Ectodermal cell (in vitro differentiated cells): ENCODE results near the gene SCD.

Experiments
- H3K27ac ChIP-seq: 2 replicates; pipeline ENCODE4 v1.7.0; 2013; ENCODE audit warnings: mild to moderate bottlenecking, low read depth, low read length; ENCODE audit not compliant: insufficient read depth, poor library complexity, severe bottlenecking
- H3K27me3 ChIP-seq: 2 replicates; pipeline ENCODE4 v1.7.0; 2013; ENCODE audit warnings: mild to moderate bottlenecking, low read length; ENCODE audit not compliant: insufficient read depth, control insufficient read depth, poor library complexity, severe bottlenecking
- H3K36me3 ChIP-seq: one replicate; pipeline ENCODE4 v1.7.0; 2013; ENCODE audit warnings: low read length; ENCODE audit not compliant: control insufficient read depth, insufficient read depth
- H3K4me1 ChIP-seq: one replicate; pipeline ENCODE4 v1.7.0; 2013; ENCODE audit warnings: low read length; ENCODE audit not compliant: control insufficient read depth, insufficient read depth
- H3K4me3 ChIP-seq: 2 replicates; pipeline ENCODE4 v1.7.0; 2013; ENCODE audit warnings: low read depth, low read length, control low read depth; ENCODE audit not compliant: insufficient read depth
- H3K9me3 ChIP-seq: 2 replicates; pipeline ENCODE4 v1.7.0; 2013; ENCODE audit warnings: mild to moderate bottlenecking, low read length, moderate library complexity; ENCODE audit not compliant: control insufficient read depth
- WGBS, 2 experiments: methylation state at CpG; one replicate each; pipeline ENCODE4 v1.1.7; 2013; ENCODE audit warnings: missing lambda C conversion rate in 2 of 2; 5-methylcytosine and 5-hydroxymethylcytosine counted together

The SCD gene

GRCh38 chr10:100349087-100349486 lies 2.1 kb downstream of the SCD start:
- peaks cover 26% of the 10 kb centered on the region for H3K36me3 ChIP-seq

GRCh38 chr10:100349672-100350071 lies 2.6 kb downstream of the SCD start:
- Histone ChIP-seq H3K9me3 (no peaks in the 10 kb centered on the region), H3K4me1 (peaks cover 33% of the 10 kb centered on the region), H3K27me3 (no peaks in the 10 kb centered on the region), H3K27ac (no peak overlapping the region), H3K4me3 (peak overlapping the region; percentile 96), H3K36me3 (peaks cover 32% of the 10 kb centered on the region)
- WGBS, 2 experiments, result 67 to 74% methylated on average over 3 of the region's 3 CpGs

More at GRCh38 chr10:100349087-100349486, 2.1 kb downstream of the SCD start:
- Histone ChIP-seq H3K27ac (no peak overlapping the region), H3K4me1 (peaks cover 33% of the 10 kb centered on the region), H3K27me3 (no peaks in the 10 kb centered on the region), H3K9me3 (no peaks in the 10 kb centered on the region), H3K4me3 (peak overlapping the region; percentile 96)
- 75% methylated on average over 5 of the region's 5 CpGs for WGBS, 2 experiments

GRCh38 chr10:100350914-100351485 lies 4.0 kb downstream of the SCD start:
- WGBS, 2 experiments, result 88 to 92% methylated on average over 5 of the region's 5 CpGs
- peak overlapping the region; percentile 96 for H3K4me3 ChIP-seq
- no peaks in the 10 kb centered on the region for H3K9me3 ChIP-seq
- H3K27ac ChIP-seq, result no peak overlapping the region
- H3K27me3 ChIP-seq, result no peaks in the 10 kb centered on the region
- peaks cover 45% of the 10 kb centered on the region for H3K36me3 ChIP-seq
- peaks cover 33% of the 10 kb centered on the region for H3K4me1 ChIP-seq

- no peak overlapping the region for H3K4me3 ChIP-seq
- no peak overlapping the region for H3K27ac ChIP-seq
- H3K36me3 ChIP-seq, result peaks cover 59% of the 10 kb centered on the region
- WGBS, 2 experiments, result 94 to 96% methylated on average over 6 of the region's 6 CpGs
- no peaks in the 10 kb centered on the region for H3K9me3 ChIP-seq
- peaks cover 22% of the 10 kb centered on the region for H3K4me1 ChIP-seq
- no peaks in the 10 kb centered on the region for H3K27me3 ChIP-seq
Observed at GRCh38 chr10:100353770-100354485, 6.9 kb downstream of the SCD start.

DNA sequence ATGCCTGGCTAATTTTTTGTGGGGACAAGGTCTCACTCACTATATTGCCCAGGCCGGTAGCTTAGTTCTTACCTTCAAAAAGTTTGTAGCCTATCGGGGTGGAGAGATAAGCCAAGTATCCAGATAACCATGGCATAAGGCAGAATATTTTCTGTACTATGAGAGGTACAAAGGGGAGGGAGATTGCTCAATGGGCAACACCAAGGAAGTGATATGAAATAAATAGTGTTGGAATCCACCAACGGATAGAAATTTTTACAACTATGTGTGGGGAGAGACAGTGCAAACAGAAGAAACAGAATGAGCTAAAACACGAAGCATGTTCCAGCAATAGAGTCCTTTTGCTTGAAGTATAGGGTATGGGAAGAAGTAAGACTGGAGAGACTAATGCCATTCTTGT lies 8.1 kb downstream of the SCD start:
- Histone ChIP-seq H3K27ac (no peak overlapping the region), H3K4me1 (peaks cover 10% of the 10 kb centered on the region), H3K36me3 (peaks cover 63% of the 10 kb centered on the region), H3K27me3 (no peaks in the 10 kb centered on the region), H3K9me3 (no peaks in the 10 kb centered on the region), H3K4me3 (no peak overlapping the region)
- 94 to 98% methylated on average over 4 of the region's 4 CpGs for WGBS, 2 experiments

GRCh38 chr10:100356067-100357017 lies 9.3 kb downstream of the SCD start:
- Histone ChIP-seq H3K9me3 (no peaks in the 10 kb centered on the region), H3K27ac (no peak overlapping the region), H3K36me3 (peaks cover 67% of the 10 kb centered on the region), H3K4me3 (no peak overlapping the region), H3K4me1 (no peaks in the 10 kb centered on the region), H3K27me3 (no peaks in the 10 kb centered on the region)
- WGBS, 2 experiments, result 95 to 98% methylated on average over 13 to 14 of the region's 14 CpGs

- Histone ChIP-seq H3K36me3 (peaks cover 63% of the 10 kb centered on the region), H3K9me3 (no peaks in the 10 kb centered on the region), H3K4me1 (no peaks in the 10 kb centered on the region), H3K27ac (no peak overlapping the region), H3K27me3 (no peaks in the 10 kb centered on the region), H3K4me3 (no peak overlapping the region)
- WGBS, 2 experiments, result 88 to 91% methylated on average over 4 of the region's 4 CpGs
Observed at GRCh38 chr10:100357059-100357858, 10.2 kb downstream of the SCD start.

GRCh38 chr10:100359030-100359432 lies 12.0 kb downstream of the SCD start:
- 74 to 87% methylated on average over 2 of the region's 2 CpGs for WGBS, 2 experiments
- no peak overlapping the region for H3K27ac ChIP-seq
- H3K36me3 ChIP-seq, result peaks cover 63% of the 10 kb centered on the region
- H3K4me1 ChIP-seq, result no peaks in the 10 kb centered on the region
- H3K27me3 ChIP-seq, result no peaks in the 10 kb centered on the region
- no peak overlapping the region for H3K4me3 ChIP-seq
- H3K9me3 ChIP-seq, result no peaks in the 10 kb centered on the region

DNA sequence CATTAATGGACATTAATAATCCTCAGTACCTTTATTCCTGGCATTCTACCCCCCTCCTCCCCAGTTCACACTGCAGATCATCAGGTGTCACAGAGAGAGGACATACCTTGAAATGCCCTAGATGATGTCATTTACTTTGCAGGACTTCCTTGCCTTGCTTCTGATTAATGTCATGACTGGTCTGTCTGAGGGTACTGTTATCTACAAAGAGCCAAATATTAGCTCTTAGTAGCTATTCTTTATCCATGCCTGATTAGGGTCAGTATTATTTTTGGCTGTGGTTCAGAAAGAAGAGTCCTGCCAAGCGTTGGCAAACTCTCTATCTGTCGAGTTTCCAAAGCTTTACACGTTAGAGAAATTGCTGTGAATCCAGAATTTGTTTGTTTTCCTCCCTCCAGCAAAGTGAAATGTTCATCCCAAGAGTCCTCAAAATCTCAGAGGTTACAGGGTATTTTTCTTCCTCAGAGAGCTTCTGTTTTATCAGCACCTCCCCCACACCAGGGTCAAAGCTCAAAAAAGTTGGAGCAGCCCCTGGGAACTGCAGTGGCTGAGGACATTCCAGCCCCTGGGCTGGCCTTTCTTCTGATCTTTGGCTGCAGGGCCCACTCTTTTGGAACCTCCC lies 12.6 kb downstream of the SCD start:
- Histone ChIP-seq H3K27me3 (no peaks in the 10 kb centered on the region), H3K4me3 (no peak overlapping the region), H3K9me3 (no peaks in the 10 kb centered on the region), H3K4me1 (no peaks in the 10 kb centered on the region), H3K27ac (no peak overlapping the region), H3K36me3 (peaks cover 56% of the 10 kb centered on the region)
- 92 to 96% methylated on average over 3 of the region's 3 CpGs for WGBS, 2 experiments
